Measurements from ENCODE around the gene PMFBP1.

GRCh38 chr16:72139908-72140307 is 32.0 kb downstream of the PMFBP1 start:
- TF ChIP-seq, protein P1, sequence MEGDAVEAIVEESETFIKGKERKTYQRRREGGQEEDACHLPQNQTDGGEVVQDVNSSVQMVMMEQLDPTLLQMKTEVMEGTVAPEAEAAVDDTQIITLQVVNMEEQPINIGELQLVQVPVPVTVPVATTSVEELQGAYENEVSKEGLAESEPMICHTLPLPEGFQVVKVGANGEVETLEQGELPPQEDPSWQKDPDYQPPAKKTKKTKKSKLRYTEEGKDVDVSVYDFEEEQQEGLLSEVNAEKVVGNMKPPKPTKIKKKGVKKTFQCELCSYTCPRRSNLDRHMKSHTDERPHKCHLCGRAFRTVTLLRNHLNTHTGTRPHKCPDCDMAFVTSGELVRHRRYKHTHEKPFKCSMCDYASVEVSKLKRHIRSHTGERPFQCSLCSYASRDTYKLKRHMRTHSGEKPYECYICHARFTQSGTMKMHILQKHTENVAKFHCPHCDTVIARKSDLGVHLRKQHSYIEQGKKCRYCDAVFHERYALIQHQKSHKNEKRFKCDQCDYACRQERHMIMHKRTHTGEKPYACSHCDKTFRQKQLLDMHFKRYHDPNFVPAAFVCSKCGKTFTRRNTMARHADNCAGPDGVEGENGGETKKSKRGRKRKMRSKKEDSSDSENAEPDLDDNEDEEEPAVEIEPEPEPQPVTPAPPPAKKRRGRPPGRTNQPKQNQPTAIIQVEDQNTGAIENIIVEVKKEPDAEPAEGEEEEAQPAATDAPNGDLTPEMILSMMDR (conservative IDR thresholded peaks at IDR 0.05) = no peak
- no peak for TF ChIP-seq EZH2 (IDR thresholded peaks at IDR 0.05; ENCODE audit: low read depth)

Measured in PC-9 (cell line).